B cell (primary cell): ENCODE results near the gene NTN5. TPM values are rescaled to one million over a fixed set of nuclear protein-coding genes. Genes with fewer than 3 reads are reported as not detected.

Source experiments
- ATAC-seq: fragments of 200-7000 bp; cut with Tn5 transposase; one replicate; pipeline ENCODE4 v1.10.0; 2021; ENCODE audit warnings: low read depth, mild to moderate bottlenecking, moderate number of reproducible peaks, moderate library complexity
- CTCF ChIA-PET: fragments of 350-600 bp; sonication (Branson Sonifier 250); formaldehyde crosslinking; loops from one replicate; lab custom pipeline; 2021; ENCODE audit warnings: antibody characterized with exemption, inconsistent platforms; lab: Charles Lee
- POLR2A ChIA-PET: fragments of 350-600 bp; sonication (Branson Sonifier 250); formaldehyde crosslinking; loops from one replicate; lab custom pipeline; 2021; ENCODE audit warnings: antibody characterized with exemption; lab: Charles Lee
- DNase-seq: peaks from one replicate; pipeline ENCODE4 v3.0.0; 2013
- H2AFZ ChIP-seq: 2 replicates; pipeline ENCODE4 v1.6.1; 2012; ENCODE audit warnings: mild to moderate bottlenecking, low read depth, low read length; ENCODE audit not compliant: insufficient read depth, poor library complexity, severe bottlenecking
- H3K27ac ChIP-seq, 2 donors: 1 replicate in 1 of 2; 2 replicates in 1 of 2; pipeline ENCODE4 v1.5.1; 2012 to 2013; ENCODE audit warnings: low read length in 2 of 2, mild to moderate bottlenecking in 2 of 2, moderate library complexity in 1 of 2
- H3K27me3 ChIP-seq, 4 experiments: fragments of 200-600 bp in 1 of 4; sonication (generic) in 1 of 4; replicated peaks in 1 of 4; 1 replicate in 2 of 4; 2 replicates in 2 of 4; pipeline versions ENCODE4 v1.6.1 to v1.7.0; 2013 to 2016; ENCODE audit warnings: low read length in 3 of 4, mild to moderate bottlenecking in 2 of 4, mixed read lengths in 1 of 4, moderate library complexity in 1 of 4; ENCODE audit not compliant: insufficient read depth in 4 of 4, control insufficient read depth in 3 of 4; ENCODE audit errors: control extremely low read depth in 1 of 4
- H3K36me3 ChIP-seq, 2 experiments: replicated peaks in 1 of 2; 1 replicate in 1 of 2; 2 replicates in 1 of 2; pipeline versions ENCODE4 v1.6.1 to v1.7.1; 2013; ENCODE audit warnings: low read length in 1 of 2; ENCODE audit not compliant: insufficient read depth in 2 of 2, control insufficient read depth in 1 of 2; ENCODE audit errors: control extremely low read depth in 1 of 2, extremely low read depth in 1 of 2
- H3K4me1 ChIP-seq, 2 donors: fragments of 200-600 bp in 1 of 2; sonication (generic) in 1 of 2; 1 replicate in 1 of 2; 2 replicates in 1 of 2; pipeline versions ENCODE4 v1.5.1 to v1.6.1; 2013 to 2017; ENCODE audit warnings: low read length in 2 of 2; ENCODE audit not compliant: control insufficient read depth in 2 of 2, insufficient read depth in 2 of 2
- H3K4me2 ChIP-seq: replicated peaks from 2 replicates; pipeline ENCODE3; 2012; ENCODE audit warnings: mild to moderate bottlenecking, low read depth, low read length; ENCODE audit not compliant: poor library complexity, severe bottlenecking
- H3K4me3 ChIP-seq, 5 experiments: fragments of 200-600 bp in 1 of 5; sonication (generic) in 1 of 5; 1 replicate in 3 of 5; 2 replicates in 2 of 5; pipeline versions ENCODE4 v1.5.1 to v1.7.0; 2011 to 2016; ENCODE audit warnings: low read length in 4 of 5, mild to moderate bottlenecking in 4 of 5, low read depth in 2 of 5, control low read depth in 1 of 5, moderate library complexity in 1 of 5; ENCODE audit not compliant: insufficient read depth in 1 of 5; ENCODE audit errors: control extremely low read depth in 1 of 5, extremely low read depth in 1 of 5
- H3K79me2 ChIP-seq: fragments of 200-600 bp; sonication (generic); one replicate; pipeline ENCODE4 v1.6.0; 2016; ENCODE audit warnings: low read length; ENCODE audit not compliant: control insufficient read depth, insufficient read depth
- H3K9ac ChIP-seq: fragments of 200-600 bp; sonication (generic); 2 replicates; pipeline ENCODE4 v1.6.1; 2017; ENCODE audit warnings: mild to moderate bottlenecking, low read length, moderate library complexity
- H3K9me3 ChIP-seq, 3 donors: one replicate each; pipeline versions ENCODE4 v1.6.1 to v1.7.1; 2013; ENCODE audit warnings: low read length in 2 of 3; ENCODE audit not compliant: control insufficient read depth in 2 of 3, insufficient read depth in 1 of 3; ENCODE audit errors: control extremely low read depth in 1 of 3
- H4K20me1 ChIP-seq: 2 replicates; pipeline ENCODE4 v1.6.0; 2012; ENCODE audit warnings: mild to moderate bottlenecking, low read length; ENCODE audit not compliant: insufficient read depth, control insufficient read depth, poor library complexity, severe bottlenecking
- H3K27ac Mint-ChIP-seq: one replicate; pipeline ENCODE4 v1.8.0; 2021; ENCODE audit warnings: mixed read lengths
- H3K27me3 Mint-ChIP-seq: one replicate; pipeline ENCODE4 v1.8.0; 2021; ENCODE audit warnings: mixed read lengths
- H3K4me1 Mint-ChIP-seq: one replicate; pipeline ENCODE4 v1.8.0; 2021; ENCODE audit warnings: mixed read lengths
- H3K4me3 Mint-ChIP-seq: one replicate; pipeline ENCODE4 v1.8.0; 2021; ENCODE audit warnings: mixed read lengths
- H3K9me3 Mint-ChIP-seq: one replicate; pipeline ENCODE4 v1.8.0; 2022; ENCODE audit warnings: mixed read lengths; ENCODE audit not compliant: insufficient read depth
- CTCF ChIP-seq: fragments of 200-600 bp; IDR thresholded peaks from one replicate; pipeline ENCODE4 v1.8.0; 2022; ENCODE audit warnings: antibody characterized with exemption, mild to moderate bottlenecking
- EZH2 ChIP-seq: IDR thresholded peaks from 2 replicates; pipeline ENCODE4 v1.6.1; 2012; ENCODE audit warnings: borderline replicate concordance, low read depth, mild to moderate bottlenecking, moderate library complexity, low read length; ENCODE audit not compliant: insufficient read depth, poor library complexity, severe bottlenecking
- WGBS: methylation state at CpG from one replicate; pipeline ENCODE4 v1.1.5; 2013; ENCODE audit warnings: missing lambda C conversion rate; ENCODE audit not compliant: insufficient coverage; 5-methylcytosine and 5-hydroxymethylcytosine counted together
- intact Hi-C: fragments of 100-400 bp; cut with micrococcal nuclease; formaldehyde crosslinking; loops from one replicate; pipeline ENCODE4 v1.10.0; 2022
- polyA plus RNA-seq: library from polyadenylated mRNA; depleted of rRNA; stranded (reverse); fragments of >200 nt; gene quantifications from 2 replicates; pipeline ENCODE4 v1.2.3, GENCODE V29; 2012
- total RNA-seq, 2 donors: library from RNA; stranded (reverse); fragments of 120-200 nt in 1 of 2; gene quantifications; 1 replicate in 1 of 2; 2 replicates in 1 of 2; pipeline versions ENCODE4 v1.2.3 to v1.2.4, GENCODE V29; 2013 to 2022

Gene NTN5
- total and polyA plus RNA-seq, 2 donors (not counting 1 experiment from before 2014, with no cell fraction given), result 1.2 to 1.8 TPM

GRCh38 chr19:48720613-48721296 is 47.9 kb upstream of the NTN5 start:
- peak overlapping the region; percentile 98 for H3K27ac Mint-ChIP-seq
- CTCF ChIA-PET, result interaction anchor here (0.5 to 2.0 kb wide), 3 partner anchors 18 to 731 kb away, joined by 3 to 6 read pairs (median 3); partner anchors contain the start of genes CA11 and PIH1D1
- peaks cover 0 to 28% (median 6%) of the 10 kb centered on the region in 3 donors for H3K9me3 ChIP-seq
- H3K79me2 ChIP-seq, result no peaks in the 10 kb centered on the region
- POLR2A ChIA-PET, result interaction anchor here (0.5 to 1.4 kb wide), 10 partner anchors 8 to 232 kb away, joined by 3 to 11 read pairs (median 3); no protein-coding TSS in a partner anchor
- H3K27me3 Mint-ChIP-seq, result no peaks in the 10 kb centered on the region
- H3K27ac ChIP-seq, result peak overlapping the region; percentile 92 to 93
- peaks cover 10 to 25% of the 10 kb centered on the region in 2 donors for H3K4me1 ChIP-seq
- H3K27me3 ChIP-seq, result no peaks in the 10 kb centered on the region
- H4K20me1 ChIP-seq, result no peaks in the 10 kb centered on the region
- TF ChIP-seq EZH2 (no peak), CTCF (no peak)
- peaks cover 9% of the 10 kb centered on the region for H3K9me3 Mint-ChIP-seq
- H3K4me2 ChIP-seq, result peak overlapping the region; percentile 91
- H3K9ac ChIP-seq, result peak overlapping the region; percentile 88
- peak overlapping the region; percentile 47 to 91 (median 75) for H3K4me3 ChIP-seq
- H3K36me3 ChIP-seq, result no peaks in the 10 kb centered on the region
- ATAC-seq, result peak; percentile 86
- H2AFZ ChIP-seq, result peak overlapping the region; percentile 91
- peak overlapping the region; percentile 98 for H3K4me3 Mint-ChIP-seq
- 1% methylated on average over 33 of the region's 42 CpGs for WGBS
- DNase-seq, result peak; percentile 93
- intact Hi-C loops, result loop anchor here (1.0 to 10.0 kb wide), 3 partner anchors 152 to 1304 kb away; partner anchors contain the start of genes PPP1R15A, SYNGR4, TMEM143 and VRK3
- peaks cover 21% of the 10 kb centered on the region for H3K4me1 Mint-ChIP-seq
